WTC11 (cell line): ENCODE results near the gene DBR1. TPM values are rescaled to one million over a fixed set of nuclear protein-coding genes. Genes with fewer than 3 reads are reported as not detected.
A peak's percentile ranks its signal among the peaks of the same experiment; 100 is the strongest.

ENCODE experiments used
- ATAC-seq: fragments of 200-7000 bp; cut with Tn5 transposase; 2 replicates; pipeline ENCODE4 v1.10.0; 2021; ENCODE audit warnings: mild to moderate bottlenecking, moderate library complexity
- CTCF ChIA-PET: fragments of 300-600 bp; sonication (Branson Sonifier 250); formaldehyde crosslinking; loops from one replicate; lab custom pipeline; 2021; ENCODE audit warnings: antibody characterized with exemption; lab: Charles Lee
- POLR2A ChIA-PET: fragments of 350-600 bp; sonication (Branson Sonifier 250); formaldehyde crosslinking; loops from one replicate; lab custom pipeline; 2021; ENCODE audit warnings: antibody characterized with exemption; lab: Charles Lee
- DNase-seq: peaks from one replicate; pipeline ENCODE4 v3.0.0; 2021; ENCODE audit warnings: low spot score
- H3K27ac Mint-ChIP-seq: 2 replicates; pipeline ENCODE4 v1.8.0; 2021; ENCODE audit warnings: mixed read lengths
- H3K27me3 Mint-ChIP-seq: 2 replicates; pipeline ENCODE4 v1.8.0; 2021; ENCODE audit warnings: low read depth, mild to moderate bottlenecking, moderate library complexity, mixed read lengths
- H3K36me3 Mint-ChIP-seq: 2 replicates; pipeline ENCODE4 v1.8.0; 2021; ENCODE audit warnings: mixed read lengths
- H3K4me1 Mint-ChIP-seq: 2 replicates; pipeline ENCODE4 v1.8.0; 2022; ENCODE audit warnings: mixed read lengths
- H3K4me3 Mint-ChIP-seq: 2 replicates; pipeline ENCODE4 v1.8.0; 2021; ENCODE audit warnings: mild to moderate bottlenecking, moderate library complexity, mixed read lengths
- H3K9me3 Mint-ChIP-seq: 2 replicates; pipeline ENCODE4 v1.8.0; 2021; ENCODE audit warnings: mixed read lengths
- AFF4 ChIP-seq: sonication (generic); formaldehyde crosslinking; IDR thresholded peaks from 2 replicates; pipeline ENCODE4 v1.8.1; 2023; ENCODE audit warnings: mild to moderate bottlenecking, missing genetic modification reagents, borderline replicate concordance
- CREM ChIP-seq: sonication (generic); formaldehyde crosslinking; IDR thresholded peaks from 2 replicates; pipeline ENCODE4 v1.8.1; 2022; ENCODE audit warnings: mild to moderate bottlenecking, missing genetic modification reagents, moderate library complexity
- NR1H2 ChIP-seq: sonication (generic); formaldehyde crosslinking; IDR thresholded peaks from 2 replicates; pipeline ENCODE4 v1.9.0; 2021; ENCODE audit warnings: mild to moderate bottlenecking, moderate library complexity, missing genetic modification reagents
- PRDM15 ChIP-seq: sonication (generic); formaldehyde crosslinking; IDR thresholded peaks from 2 replicates; pipeline ENCODE4 v1.8.0; 2022; ENCODE audit warnings: missing genetic modification reagents
- SOX15 ChIP-seq: fragments of 250-450 bp; sonication (Bioruptor Pico); IDR thresholded peaks from 2 replicates; pipeline ENCODE4 v1.9.0; 2021; ENCODE audit warnings: mild to moderate bottlenecking
- STAT6 ChIP-seq: sonication (generic); formaldehyde crosslinking; conservative IDR thresholded peaks from 2 replicates; pipeline ENCODE4 v1.8.1; 2023; ENCODE audit warnings: mild to moderate bottlenecking, low read depth, missing genetic modification reagents, moderate library complexity
- ZBTB21 ChIP-seq: sonication (generic); formaldehyde crosslinking; IDR thresholded peaks from 2 replicates; pipeline ENCODE4 v1.8.1; 2023; ENCODE audit warnings: mild to moderate bottlenecking, missing genetic modification reagents, borderline replicate concordance
- ZBTB43 ChIP-seq: sonication (generic); formaldehyde crosslinking; IDR thresholded peaks from 2 replicates; pipeline ENCODE4 v1.8.1; 2023; ENCODE audit warnings: mild to moderate bottlenecking, missing genetic modification reagents
- total RNA-seq: library from RNA; stranded (reverse); gene quantifications from 3 replicates; pipeline ENCODE4 v1.2.3, GENCODE V29; 2021
- TF ChIP-seq, protein P1 (sequence below): sonication (generic); formaldehyde crosslinking; IDR thresholded peaks from 2 replicates; pipeline ENCODE4 v1.8.0; 2022; ENCODE audit warnings: mild to moderate bottlenecking, missing genetic modification reagents

Gene DBR1
- total RNA-seq, 1 experiment from 2014 or later, result 19.3 TPM

GRCh38 chr3:138219255-138219654, 44.5 kb upstream of the DBR1 start:
- H3K36me3 Mint-ChIP-seq, result peaks cover 17% of the 10 kb centered on the region
- H3K4me1 Mint-ChIP-seq, result peaks cover 13% of the 10 kb centered on the region
- H3K27ac Mint-ChIP-seq, result peak overlapping the region; percentile 27; the same call in 1 of the 2 replicates
- POLR2A ChIA-PET, result interaction anchor here (1.2 kb wide), 1 partner anchor 11 kb away, joined by 3 read pairs; no protein-coding TSS in a partner anchor
- H3K9me3 Mint-ChIP-seq, result no peaks in the 10 kb centered on the region
- H3K4me3 Mint-ChIP-seq, result no peak overlapping the region
- CTCF ChIA-PET, result no interaction called here
- H3K27me3 Mint-ChIP-seq, result no peaks in the 10 kb centered on the region
- no peak for DNase-seq
- no peak for TF ChIP-seq SOX15 (CRISPR knock-in tag)
- TF ChIP-seq PRDM15, result no peak
- no peak for TF ChIP-seq ZBTB21 (CRISPR knock-in tag)
- TF ChIP-seq CREM (CRISPR knock-in tag), result no peak
- TF ChIP-seq STAT6 (CRISPR knock-in tag), result no peak
- TF ChIP-seq AFF4 (CRISPR knock-in tag), result no peak
- TF ChIP-seq ZBTB43, result no peak
- ATAC-seq, result no peak

DNA sequence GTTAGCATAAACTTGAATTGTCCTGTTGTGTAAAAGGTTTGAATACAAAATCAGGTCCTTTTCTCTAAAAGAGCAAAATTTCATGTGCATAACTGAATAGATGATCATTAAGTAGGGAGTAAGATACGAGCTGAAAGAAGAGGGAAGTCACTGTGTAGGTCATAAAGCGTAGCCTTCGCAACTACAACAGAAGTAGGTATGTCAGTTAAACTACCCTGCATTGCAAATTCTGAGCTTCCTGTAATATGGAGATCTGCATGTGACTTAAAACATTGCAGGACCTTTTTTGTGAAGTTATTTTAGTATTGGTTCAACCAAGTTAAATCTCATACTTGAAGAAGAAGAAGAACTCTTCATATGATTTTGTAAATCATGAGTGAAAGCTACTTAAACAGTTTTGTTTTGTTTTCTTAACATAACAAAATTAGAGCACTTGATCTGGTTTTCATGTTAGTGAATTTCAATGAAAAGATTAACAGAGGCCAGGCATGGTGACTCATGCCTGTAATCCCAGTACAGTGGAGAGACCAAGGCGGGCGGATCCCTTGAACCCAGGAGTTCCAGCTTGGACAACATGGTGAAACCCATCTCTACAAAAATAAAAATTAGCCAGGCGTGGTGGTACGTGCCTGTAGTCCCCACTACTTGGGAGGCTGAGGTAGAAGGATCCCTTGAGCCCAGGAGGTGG, 38.8 kb upstream of the DBR1 start:
- Mint-ChIP-seq H3K4me3 (no peak overlapping the region), H3K27ac (peak overlapping the region; percentile 89), H3K9me3 (no peaks in the 10 kb centered on the region), H3K27me3 (no peaks in the 10 kb centered on the region), H3K4me1 (peaks cover 28% of the 10 kb centered on the region), H3K36me3 (peaks cover 19% of the 10 kb centered on the region)
- POLR2A ChIA-PET, result no interaction called here
- ATAC-seq, result no peak
- DNase-seq, result no peak
- TF ChIP-seq, protein P1, sequence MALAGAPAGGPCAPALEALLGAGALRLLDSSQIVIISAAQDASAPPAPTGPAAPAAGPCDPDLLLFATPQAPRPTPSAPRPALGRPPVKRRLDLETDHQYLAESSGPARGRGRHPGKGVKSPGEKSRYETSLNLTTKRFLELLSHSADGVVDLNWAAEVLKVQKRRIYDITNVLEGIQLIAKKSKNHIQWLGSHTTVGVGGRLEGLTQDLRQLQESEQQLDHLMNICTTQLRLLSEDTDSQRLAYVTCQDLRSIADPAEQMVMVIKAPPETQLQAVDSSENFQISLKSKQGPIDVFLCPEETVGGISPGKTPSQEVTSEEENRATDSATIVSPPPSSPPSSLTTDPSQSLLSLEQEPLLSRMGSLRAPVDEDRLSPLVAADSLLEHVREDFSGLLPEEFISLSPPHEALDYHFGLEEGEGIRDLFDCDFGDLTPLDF (CRISPR knock-in tag), result no peak
- TF ChIP-seq NR1H2 (CRISPR knock-in tag), result no peak
- CTCF ChIA-PET, result interaction anchor here (1.0 kb wide), 1 partner anchor 39 kb away, joined by 3 read pairs; the partner anchor contains the start of gene DBR1
